Nephron (organoid): Measurements from ENCODE around the gene SUN1.

ENCODE experiments used
- H3K27ac Mint-ChIP-seq, 3 experiments: 2 replicates each; pipeline ENCODE4 v1.8.0; 2020; ENCODE audit warnings: mixed read lengths in 3 of 3, mild to moderate bottlenecking in 2 of 3, moderate library complexity in 1 of 3
- H3K27me3 Mint-ChIP-seq: 2 replicates; pipeline ENCODE4 v1.8.0; 2021; ENCODE audit warnings: low read depth, mild to moderate bottlenecking, moderate library complexity, mixed read lengths
- H3K36me3 Mint-ChIP-seq: 2 replicates; pipeline ENCODE4 v1.8.0; 2020; ENCODE audit warnings: low read depth, mixed read lengths
- H3K4me1 Mint-ChIP-seq: 2 replicates; pipeline ENCODE4 v1.8.0; 2020; ENCODE audit warnings: mixed read lengths
- H3K4me3 Mint-ChIP-seq, 3 experiments: 2 replicates each; pipeline ENCODE4 v1.8.0; 2020; ENCODE audit warnings: mild to moderate bottlenecking in 3 of 3, mixed read lengths in 3 of 3, moderate library complexity in 2 of 3
- H3K9me3 Mint-ChIP-seq: 2 replicates; pipeline ENCODE4 v1.8.0; 2020; ENCODE audit warnings: mixed read lengths
- CTCF ChIP-seq, 3 experiments: fragments of 200-600 bp; sonication (generic); IDR thresholded peaks; one replicate each; pipeline ENCODE4 v1.5.0; 2021; ENCODE audit warnings: antibody characterized with exemption in 3 of 3; ENCODE audit not compliant: unreplicated experiment in 3 of 3

SUN1 gene

GRCh38 chr7:897086-897485, 64.8 kb downstream of the SUN1 start:
- Mint-ChIP-seq H3K27me3 (no peaks in the 10 kb centered on the region), H3K9me3 (no peaks in the 10 kb centered on the region)

GRCh38 chr7:897771-898376, 65.6 kb downstream of the SUN1 start:
- Mint-ChIP-seq H3K9me3 (no peaks in the 10 kb centered on the region), H3K4me3 (no peak overlapping the region), H3K4me1 (no peaks in the 10 kb centered on the region), H3K36me3 (peaks cover 24% of the 10 kb centered on the region), H3K27me3 (peaks cover 7% of the 10 kb centered on the region), H3K27ac (no peak overlapping the region)
- no peak for TF ChIP-seq CTCF (IDR thresholded peaks at IDR 0.05; ENCODE audit: unreplicated experiment in 3 of 3)

More at GRCh38 chr7:897086-897485, 64.8 kb downstream of the SUN1 start:
- Mint-ChIP-seq H3K4me1 (no peaks in the 10 kb centered on the region), H3K4me3 (no peak overlapping the region), H3K36me3 (peaks cover 32% of the 10 kb centered on the region), H3K27ac (no peak overlapping the region)
- TF ChIP-seq CTCF (IDR thresholded peaks at IDR 0.05; ENCODE audit: unreplicated experiment in 3 of 3): no peak

- Mint-ChIP-seq H3K9me3 (no peaks in the 10 kb centered on the region), H3K4me3 (no peak overlapping the region), H3K27me3 (peaks cover 10% of the 10 kb centered on the region), H3K4me1 (no peaks in the 10 kb centered on the region), H3K27ac (no peak overlapping the region), H3K36me3 (peaks cover 18% of the 10 kb centered on the region)
- TF ChIP-seq CTCF (IDR thresholded peaks at IDR 0.05; ENCODE audit: unreplicated experiment in 3 of 3): no peak
Measured at GRCh38 chr7:898460-898854, 66.2 kb downstream of the SUN1 start.

GRCh38 chr7:898855-899681, 66.8 kb downstream of the SUN1 start:
- H3K4me1 Mint-ChIP-seq: no peaks in the 10 kb centered on the region
- peaks cover 15% of the 10 kb centered on the region for H3K27me3 Mint-ChIP-seq
- no peak overlapping the region for H3K27ac Mint-ChIP-seq
- TF ChIP-seq CTCF (IDR thresholded peaks at IDR 0.05; ENCODE audit: unreplicated experiment in 3 of 3): no peak
- no peak overlapping the region for H3K4me3 Mint-ChIP-seq
- no peaks in the 10 kb centered on the region for H3K9me3 Mint-ChIP-seq
- peaks cover 17% of the 10 kb centered on the region for H3K36me3 Mint-ChIP-seq

- no peak overlapping the region for H3K4me3 Mint-ChIP-seq
- H3K27me3 Mint-ChIP-seq: peaks cover 18% of the 10 kb centered on the region
- TF ChIP-seq CTCF (IDR thresholded peaks at IDR 0.05; ENCODE audit: unreplicated experiment in 3 of 3): no peak
- H3K4me1 Mint-ChIP-seq: no peaks in the 10 kb centered on the region
- H3K9me3 Mint-ChIP-seq: no peaks in the 10 kb centered on the region
- H3K36me3 Mint-ChIP-seq: peaks cover 13% of the 10 kb centered on the region
- no peak overlapping the region for H3K27ac Mint-ChIP-seq
Measured at GRCh38 chr7:899806-900205, 67.5 kb downstream of the SUN1 start.
